ENCODE measurements around the gene SORBS2. TPM values are rescaled to one million over a fixed set of nuclear protein-coding genes. Genes with fewer than 3 reads are reported as not detected.

Gene SORBS2
- total RNA-seq, 1 experiment from 2014 or later = not detected

DNA sequence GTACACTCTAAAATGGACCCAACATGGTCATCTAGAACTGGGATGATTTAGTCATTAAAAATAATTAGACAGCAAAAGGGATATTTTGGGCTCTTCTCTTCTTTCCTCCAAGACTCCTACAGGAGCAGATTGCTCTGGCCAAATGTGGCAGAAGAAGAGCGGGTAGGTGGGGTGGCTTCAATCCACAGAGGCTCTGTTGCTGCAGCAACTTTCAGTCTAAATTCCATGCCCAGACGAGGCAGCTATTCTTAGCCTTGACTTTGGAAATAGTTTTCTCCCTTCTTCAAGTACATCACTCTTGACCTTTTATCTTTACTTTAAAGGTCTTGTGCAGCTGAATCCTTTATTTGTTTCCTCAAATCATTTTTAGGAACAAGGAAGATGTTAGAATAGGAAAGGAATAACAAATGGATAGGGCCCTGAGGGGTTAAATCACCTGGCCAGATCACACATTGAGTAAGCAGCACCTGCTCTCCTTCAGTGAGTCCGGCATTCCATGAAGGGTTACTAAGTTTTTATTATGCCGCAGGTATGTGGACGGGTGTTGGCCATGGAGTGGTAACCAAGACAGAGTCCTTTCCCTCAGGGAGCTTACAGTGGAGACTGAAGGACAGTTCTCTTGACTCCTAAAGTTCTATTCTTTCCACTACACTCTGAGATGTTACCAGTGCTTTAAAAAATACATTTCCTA is 19.3 kb upstream of the SORBS2 start:
- no peak overlapping the region for H3K9ac ChIP-seq (ENCODE audit: low read length)
- no peaks in the 10 kb centered on the region for H3K9me2 ChIP-seq (replicated peaks; ENCODE audit: insufficient read depth, low read length)
- H3K4me2 ChIP-seq (ENCODE audit: low read depth, low read length, poor library complexity, severe bottlenecking) = no peak overlapping the region
- no peaks in the 10 kb centered on the region for H3K36me3 ChIP-seq (ENCODE audit: insufficient read depth, low read length)
- H3K27ac ChIP-seq (ENCODE audit: low read length) = no peak overlapping the region
- no peaks in the 10 kb centered on the region for H3K4me1 ChIP-seq (ENCODE audit: low read length)
- H4K20me1 ChIP-seq (ENCODE audit: insufficient read depth, low read depth, low read length) = no peaks in the 10 kb centered on the region
- no peaks in the 10 kb centered on the region for H3K27me3 ChIP-seq (ENCODE audit: low read length)
- H3K4me3 ChIP-seq (ENCODE audit: low read length) = no peak overlapping the region
- no peaks in the 10 kb centered on the region for H3K9me3 ChIP-seq (ENCODE audit: low read length)
- H3K79me2 ChIP-seq (ENCODE audit: low read length) = no peaks in the 10 kb centered on the region
- H2AFZ ChIP-seq (ENCODE audit: low read length) = no peak overlapping the region
- DNase-seq = no peak

DNA sequence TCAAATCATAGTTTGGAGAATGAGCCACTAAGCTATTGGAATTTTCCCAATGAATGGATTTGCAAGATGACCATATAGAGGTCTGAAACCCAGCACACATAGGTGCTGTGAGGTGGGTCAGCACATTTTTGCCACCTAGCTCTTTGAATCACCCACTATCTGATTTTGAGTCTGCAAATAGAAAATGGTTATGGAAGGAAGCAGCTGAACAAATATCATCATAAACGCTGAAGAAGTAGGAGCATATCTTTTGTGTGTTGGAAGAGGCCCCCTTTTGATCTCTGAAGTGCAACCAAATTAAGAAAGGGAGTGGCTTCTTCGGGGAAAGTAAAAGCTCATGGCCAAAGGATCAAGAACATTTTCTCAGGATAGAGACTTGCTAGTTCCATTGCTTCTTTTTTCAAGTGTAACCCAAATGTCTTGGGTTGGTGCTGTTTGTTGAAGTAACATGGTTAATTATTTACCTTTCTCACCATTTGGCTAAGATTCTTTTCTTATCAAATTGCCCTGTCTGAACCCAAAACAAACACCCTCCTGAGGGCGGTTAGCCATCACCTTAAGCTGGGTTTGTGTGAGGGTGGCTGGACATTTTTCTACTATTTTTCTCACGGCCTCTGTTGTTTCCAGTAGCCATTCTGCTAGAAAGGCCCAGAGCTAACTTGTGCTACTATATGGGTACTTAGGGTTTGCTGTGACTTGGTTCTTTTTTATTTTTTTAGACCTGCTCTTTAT is 18.4 kb upstream of the SORBS2 start:
- Histone ChIP-seq H3K27me3 (ENCODE audit: low read length) (no peaks in the 10 kb centered on the region), H3K4me3 (ENCODE audit: low read length) (no peak overlapping the region), H2AFZ (ENCODE audit: low read length) (no peak overlapping the region), H3K9me2 (replicated peaks; ENCODE audit: insufficient read depth, low read length) (no peaks in the 10 kb centered on the region), H3K4me1 (ENCODE audit: low read length) (no peaks in the 10 kb centered on the region), H3K9me3 (ENCODE audit: low read length) (no peaks in the 10 kb centered on the region), H3K36me3 (ENCODE audit: insufficient read depth, low read length) (no peaks in the 10 kb centered on the region), H3K4me2 (ENCODE audit: low read depth, low read length, poor library complexity, severe bottlenecking) (no peak overlapping the region), H3K27ac (ENCODE audit: low read length) (no peak overlapping the region), H3K79me2 (ENCODE audit: low read length) (no peaks in the 10 kb centered on the region), H3K9ac (ENCODE audit: low read length) (no peak overlapping the region), H4K20me1 (ENCODE audit: insufficient read depth, low read depth, low read length) (no peaks in the 10 kb centered on the region)
- DNase-seq = no peak

DNA sequence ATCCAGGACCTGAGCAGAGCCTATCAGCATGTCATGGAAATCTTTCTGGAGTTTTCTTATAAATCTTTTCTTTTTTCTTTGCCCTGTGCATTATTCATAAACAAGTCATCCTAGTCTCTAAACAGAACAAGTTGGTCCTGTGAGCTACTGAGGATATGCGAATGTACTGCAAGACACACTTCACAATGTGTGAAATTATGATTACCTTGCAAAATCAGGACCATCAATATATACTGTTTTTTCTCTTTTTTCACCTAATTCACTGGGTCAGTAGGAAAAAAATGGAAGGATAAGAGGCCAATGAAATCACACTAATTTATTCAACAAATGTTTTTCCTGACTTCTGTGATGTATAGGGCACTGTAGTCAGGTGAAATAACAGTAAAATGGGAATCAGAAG is 14.4 kb upstream of the SORBS2 start:
- no peak for DNase-seq
- Histone ChIP-seq H3K9me3 (ENCODE audit: low read length) (no peaks in the 10 kb centered on the region), H3K9me2 (replicated peaks; ENCODE audit: insufficient read depth, low read length) (no peaks in the 10 kb centered on the region), H4K20me1 (ENCODE audit: insufficient read depth, low read depth, low read length) (no peaks in the 10 kb centered on the region), H3K4me3 (ENCODE audit: low read length) (no peak overlapping the region), H3K27ac (ENCODE audit: low read length) (no peak overlapping the region), H3K4me2 (ENCODE audit: low read depth, low read length, poor library complexity, severe bottlenecking) (no peak overlapping the region), H3K79me2 (ENCODE audit: low read length) (no peaks in the 10 kb centered on the region), H3K9ac (ENCODE audit: low read length) (no peak overlapping the region), H2AFZ (ENCODE audit: low read length) (no peak overlapping the region), H3K36me3 (ENCODE audit: insufficient read depth, low read length) (no peaks in the 10 kb centered on the region), H3K27me3 (ENCODE audit: low read length) (no peaks in the 10 kb centered on the region), H3K4me1 (ENCODE audit: low read length) (no peaks in the 10 kb centered on the region)

DNA sequence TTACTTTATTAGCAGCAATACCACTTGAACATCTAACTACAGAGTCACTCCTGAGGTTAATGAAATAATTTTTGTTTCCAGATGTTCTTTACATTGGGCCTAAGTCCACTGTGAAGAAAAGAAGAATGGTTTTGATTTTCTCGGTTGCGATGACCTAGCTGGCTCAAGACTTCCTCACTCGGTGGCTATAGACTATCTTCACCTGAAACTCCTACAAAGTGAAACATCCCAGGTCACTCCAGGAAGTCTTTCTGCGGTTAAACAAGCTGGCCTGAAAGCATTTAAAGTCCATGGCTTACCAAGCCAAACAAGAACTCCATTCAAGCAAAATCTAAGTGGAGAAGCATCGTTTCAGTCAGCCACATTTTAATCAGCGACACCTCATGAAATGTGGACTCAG is 13.7 kb upstream of the SORBS2 start:
- no peaks in the 10 kb centered on the region for H3K79me2 ChIP-seq (ENCODE audit: low read length)
- no peaks in the 10 kb centered on the region for H3K4me1 ChIP-seq (ENCODE audit: low read length)
- H3K27me3 ChIP-seq (ENCODE audit: low read length) = no peaks in the 10 kb centered on the region
- no peaks in the 10 kb centered on the region for H3K9me2 ChIP-seq (replicated peaks; ENCODE audit: insufficient read depth, low read length)
- no peak overlapping the region for H3K4me2 ChIP-seq (ENCODE audit: low read depth, low read length, poor library complexity, severe bottlenecking)
- DNase-seq = no peak
- H4K20me1 ChIP-seq (ENCODE audit: insufficient read depth, low read depth, low read length) = no peaks in the 10 kb centered on the region
- H2AFZ ChIP-seq (ENCODE audit: low read length) = no peak overlapping the region
- H3K9me3 ChIP-seq (ENCODE audit: low read length) = no peaks in the 10 kb centered on the region
- no peaks in the 10 kb centered on the region for H3K36me3 ChIP-seq (ENCODE audit: insufficient read depth, low read length)
- H3K4me3 ChIP-seq (ENCODE audit: low read length) = no peak overlapping the region
- H3K27ac ChIP-seq (ENCODE audit: low read length) = no peak overlapping the region
- no peak overlapping the region for H3K9ac ChIP-seq (ENCODE audit: low read length)

DNA sequence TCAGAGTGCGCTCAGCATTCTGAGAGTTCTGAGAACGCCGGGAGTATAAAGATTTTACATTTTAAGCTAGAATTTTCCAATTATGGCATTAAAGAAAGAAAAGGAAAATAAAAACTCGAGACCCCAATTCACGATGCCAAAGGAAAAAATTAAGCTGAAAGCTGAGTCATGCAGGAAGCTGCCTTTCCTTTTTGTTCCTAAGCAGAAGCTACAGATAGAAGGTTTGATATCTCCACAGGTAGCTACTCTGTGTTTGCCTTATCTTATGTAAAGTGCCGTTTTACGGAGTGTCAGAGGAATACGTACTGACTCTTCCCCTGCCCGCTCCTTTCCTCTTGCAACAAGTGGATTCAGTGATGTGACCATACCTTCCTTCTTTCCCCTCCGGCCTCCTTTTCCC is 10.8 kb upstream of the SORBS2 start:
- no peak overlapping the region for H3K9ac ChIP-seq (ENCODE audit: low read length)
- H3K27me3 ChIP-seq (ENCODE audit: low read length) = no peaks in the 10 kb centered on the region
- no peaks in the 10 kb centered on the region for H3K9me2 ChIP-seq (replicated peaks; ENCODE audit: insufficient read depth, low read length)
- H3K9me3 ChIP-seq (ENCODE audit: low read length) = no peaks in the 10 kb centered on the region
- H4K20me1 ChIP-seq (ENCODE audit: insufficient read depth, low read depth, low read length) = no peaks in the 10 kb centered on the region
- DNase-seq = no peak
- no peaks in the 10 kb centered on the region for H3K4me1 ChIP-seq (ENCODE audit: low read length)
- H3K4me3 ChIP-seq (ENCODE audit: low read length) = no peak overlapping the region
- H2AFZ ChIP-seq (ENCODE audit: low read length) = no peak overlapping the region
- no peaks in the 10 kb centered on the region for H3K79me2 ChIP-seq (ENCODE audit: low read length)
- no peak overlapping the region for H3K27ac ChIP-seq (ENCODE audit: low read length)
- H3K4me2 ChIP-seq (ENCODE audit: low read depth, low read length, poor library complexity, severe bottlenecking) = no peak overlapping the region
- H3K36me3 ChIP-seq (ENCODE audit: insufficient read depth, low read length) = no peaks in the 10 kb centered on the region

DNA sequence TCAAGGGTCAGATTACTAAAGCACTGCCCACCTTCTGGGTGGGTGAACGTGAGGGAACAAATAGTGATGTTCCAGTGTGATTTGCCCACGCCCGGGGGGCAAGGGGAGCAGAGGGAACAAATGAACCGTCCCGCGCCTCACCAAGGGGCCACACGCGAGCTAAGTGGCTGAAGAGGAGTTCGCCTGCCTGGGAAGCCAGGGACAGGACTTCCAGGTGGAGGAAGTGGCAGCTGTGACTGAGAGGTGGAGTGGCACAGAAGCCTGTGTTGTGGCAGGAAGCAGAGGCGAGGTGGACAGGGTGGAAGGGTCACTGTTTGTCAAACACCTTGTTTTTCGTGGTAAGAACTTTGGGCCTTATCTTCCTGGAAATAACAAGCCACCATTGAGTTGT is 9.0 kb upstream of the SORBS2 start:
- Histone ChIP-seq H3K9ac (ENCODE audit: low read length) (no peak overlapping the region), H3K36me3 (ENCODE audit: insufficient read depth, low read length) (no peaks in the 10 kb centered on the region), H3K4me2 (ENCODE audit: low read depth, low read length, poor library complexity, severe bottlenecking) (no peak overlapping the region), H3K9me3 (ENCODE audit: low read length) (no peaks in the 10 kb centered on the region), H3K9me2 (replicated peaks; ENCODE audit: insufficient read depth, low read length) (no peaks in the 10 kb centered on the region), H4K20me1 (ENCODE audit: insufficient read depth, low read depth, low read length) (no peaks in the 10 kb centered on the region), H3K27me3 (ENCODE audit: low read length) (no peaks in the 10 kb centered on the region), H3K79me2 (ENCODE audit: low read length) (no peaks in the 10 kb centered on the region), H3K27ac (ENCODE audit: low read length) (no peak overlapping the region), H3K4me1 (ENCODE audit: low read length) (no peaks in the 10 kb centered on the region), H3K4me3 (ENCODE audit: low read length) (no peak overlapping the region), H2AFZ (ENCODE audit: low read length) (no peak overlapping the region)
- no peak for DNase-seq

DNA sequence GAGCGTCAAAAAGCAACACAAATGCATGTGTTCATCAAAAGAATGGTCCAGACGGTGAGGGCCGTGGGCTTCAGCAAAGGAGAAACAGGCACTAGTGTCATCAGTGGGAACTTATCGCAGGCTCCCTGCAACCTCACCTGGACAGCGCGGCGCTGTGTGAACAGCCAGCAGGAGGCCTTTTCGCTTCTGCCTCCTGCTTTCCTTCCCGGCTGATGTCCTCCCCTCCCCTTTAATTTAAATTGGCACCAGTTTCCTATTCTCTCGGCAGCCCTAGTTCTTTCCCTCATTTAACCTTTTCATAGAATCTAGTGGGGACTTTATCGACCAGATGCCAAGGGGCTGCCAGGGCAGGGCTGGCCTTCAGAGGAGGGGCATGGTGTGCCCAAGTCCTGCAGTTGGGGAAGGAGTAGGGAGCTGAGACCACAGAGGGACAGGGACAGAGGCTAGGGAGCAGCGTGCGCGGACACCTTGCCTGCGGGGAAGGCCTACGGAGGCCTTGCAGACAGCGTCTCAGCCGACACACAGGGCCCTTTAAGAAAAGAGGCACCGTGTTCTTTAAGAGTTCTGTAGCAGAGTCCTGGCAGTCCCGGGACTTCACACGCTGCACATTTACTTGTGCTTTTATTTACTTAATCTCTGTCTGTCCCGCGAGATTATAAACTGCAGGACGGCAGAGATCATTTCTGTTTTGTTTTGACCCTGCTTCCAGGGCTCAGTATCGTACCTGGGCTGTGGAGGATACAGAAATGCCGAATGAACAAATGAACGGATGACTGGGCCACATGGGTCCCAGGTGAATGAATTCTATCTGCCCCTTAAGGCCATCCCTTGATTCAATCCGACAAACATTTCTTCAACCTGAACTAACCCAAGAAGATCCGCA is 8.4 kb upstream of the SORBS2 start:
- no peaks in the 10 kb centered on the region for H3K27me3 ChIP-seq (ENCODE audit: low read length)
- no peaks in the 10 kb centered on the region for H3K9me2 ChIP-seq (replicated peaks; ENCODE audit: insufficient read depth, low read length)
- H3K36me3 ChIP-seq (ENCODE audit: insufficient read depth, low read length) = no peaks in the 10 kb centered on the region
- DNase-seq = no peak
- H3K4me1 ChIP-seq (ENCODE audit: low read length) = no peaks in the 10 kb centered on the region
- no peak overlapping the region for H3K9ac ChIP-seq (ENCODE audit: low read length)
- H4K20me1 ChIP-seq (ENCODE audit: insufficient read depth, low read depth, low read length) = no peaks in the 10 kb centered on the region
- H2AFZ ChIP-seq (ENCODE audit: low read length) = no peak overlapping the region
- H3K9me3 ChIP-seq (ENCODE audit: low read length) = no peaks in the 10 kb centered on the region
- no peak overlapping the region for H3K4me3 ChIP-seq (ENCODE audit: low read length)
- H3K79me2 ChIP-seq (ENCODE audit: low read length) = no peaks in the 10 kb centered on the region
- H3K27ac ChIP-seq (ENCODE audit: low read length) = no peak overlapping the region
- no peak overlapping the region for H3K4me2 ChIP-seq (ENCODE audit: low read depth, low read length, poor library complexity, severe bottlenecking)

DNA sequence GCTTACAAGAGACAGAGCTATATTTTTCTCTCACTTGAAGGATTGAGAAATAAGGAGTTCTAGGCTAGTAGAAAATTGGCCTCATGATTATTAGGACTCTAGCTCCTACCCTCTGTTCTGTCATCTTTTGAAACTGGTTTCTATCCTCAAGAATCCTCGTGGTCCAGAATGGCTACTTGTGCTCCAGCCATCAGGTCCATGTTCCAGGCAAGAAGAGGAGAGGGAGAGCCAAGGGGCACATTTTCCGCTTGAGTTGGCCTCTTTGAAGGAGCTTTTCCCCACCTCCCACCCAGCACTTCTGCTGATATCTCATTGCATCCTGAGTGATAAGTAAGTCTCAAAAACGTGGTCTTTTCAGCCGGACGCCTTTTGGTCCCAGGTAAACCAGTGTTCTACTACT is 7.2 kb upstream of the SORBS2 start:
- H3K27me3 ChIP-seq (ENCODE audit: low read length) = no peaks in the 10 kb centered on the region
- H3K4me2 ChIP-seq (ENCODE audit: low read depth, low read length, poor library complexity, severe bottlenecking) = no peak overlapping the region
- H3K4me3 ChIP-seq (ENCODE audit: low read length) = no peak overlapping the region
- no peak overlapping the region for H3K27ac ChIP-seq (ENCODE audit: low read length)
- no peaks in the 10 kb centered on the region for H3K36me3 ChIP-seq (ENCODE audit: insufficient read depth, low read length)
- no peaks in the 10 kb centered on the region for H3K79me2 ChIP-seq (ENCODE audit: low read length)
- H3K9me3 ChIP-seq (ENCODE audit: low read length) = no peaks in the 10 kb centered on the region
- H3K4me1 ChIP-seq (ENCODE audit: low read length) = no peaks in the 10 kb centered on the region
- no peak overlapping the region for H3K9ac ChIP-seq (ENCODE audit: low read length)
- H2AFZ ChIP-seq (ENCODE audit: low read length) = no peak overlapping the region
- no peaks in the 10 kb centered on the region for H3K9me2 ChIP-seq (replicated peaks; ENCODE audit: insufficient read depth, low read length)
- DNase-seq = no peak
- H4K20me1 ChIP-seq (ENCODE audit: insufficient read depth, low read depth, low read length) = no peaks in the 10 kb centered on the region
